K562 (cell line): ENCODE data around the gene HPGDS. TPM values are rescaled to one million over a fixed set of nuclear protein-coding genes. Genes with fewer than 3 reads are reported as not detected.
A peak's percentile ranks its signal among the peaks of the same experiment; 100 is the strongest.
"Not testable (repeated sequence)": the region's sequence is repeated elsewhere in the genome, so short reads cannot be mapped to it uniquely, and the experiment has no call there.

Experiments
- ATAC-seq: fragments of 200-7000 bp; cut with Tn5 transposase; 3 replicates; pipeline ENCODE4 v1.9.1; 2020; ENCODE audit warnings: moderate library complexity
- BruUV-seq: library from RNA; stranded (reverse); fragments of 400-500 nt; replicated peaks from 2 replicates; lab custom pipeline; 2021; lab: Mats Ljungman, UMichigan
- CTCF ChIA-PET: fragments of 300-600 bp; formaldehyde crosslinking; extraction: SDS; loops from one replicate; lab custom pipeline; 2021; ENCODE audit warnings: low intra/inter-chr PET ratio; lab: Yijun Ruan, JAX
- POLR2A ChIA-PET: fragments of 300-600, 350-650 bp; sonication (Branson Sonifier 250); formaldehyde crosslinking; extraction: SDS; loops from one replicate; lab custom pipeline; 2021; ENCODE audit warnings: antibody characterized with exemption, inconsistent platforms; lab: Yijun Ruan, JAX
- DNase-seq, 4 experiments: peaks; one replicate each; pipeline versions ENCODE4 v3.0.0 to v3.0.0-alpha.2; 2011 to 2018; ENCODE audit warnings: low spot score in 3 of 4, mixed read lengths in 3 of 4; ENCODE audit errors: extremely low read depth in 1 of 4
- FAIRE-seq: peaks from 2 replicates; lab custom pipeline; 2011; peaks lifted over from hg19 to GRCh38; lab: Jason Lieb, UNC
- H2AFZ ChIP-seq: 2 replicates; pipeline ENCODE4 v1.6.0; 2011; ENCODE audit warnings: low read depth, low read length, control low read depth, inconsistent platforms
- H3K27ac ChIP-seq: fragments of 200-600 bp; 3 replicates; pipeline ENCODE4 v1.8.0; 2011; ENCODE audit warnings: low read depth, mild to moderate bottlenecking, control low read depth, inconsistent platforms, low read length, moderate library complexity, mixed read lengths; ENCODE audit errors: extremely low read depth
- H3K27me3 ChIP-seq, 2 experiments: fragments of 300-600 bp in 1 of 2; 2 replicates in 1 of 2; 3 replicates in 1 of 2; pipeline versions ENCODE4 v1.6.0 to v1.8.0; 2011; ENCODE audit warnings: inconsistent platforms in 2 of 2, low read length in 2 of 2, mild to moderate bottlenecking in 1 of 2, mixed read lengths in 1 of 2, moderate library complexity in 1 of 2; ENCODE audit not compliant: control insufficient read depth in 2 of 2, insufficient read depth in 2 of 2
- H3K36me3 ChIP-seq: fragments of 300-600 bp; 3 replicates; pipeline ENCODE4 v1.8.0; 2011; ENCODE audit warnings: mild to moderate bottlenecking, low read length, inconsistent platforms; ENCODE audit not compliant: control insufficient read depth, insufficient read depth
- H3K4me1 ChIP-seq, 2 experiments: fragments of 200-600 bp in 1 of 2; replicated peaks in 1 of 2; 2 replicates in 1 of 2; 3 replicates in 1 of 2; pipeline versions ENCODE4 v1.5.1 to v1.8.0; 2011; ENCODE audit warnings: inconsistent platforms in 2 of 2, low read length in 2 of 2, mild to moderate bottlenecking in 1 of 2, mixed read lengths in 1 of 2, moderate library complexity in 1 of 2; ENCODE audit not compliant: control insufficient read depth in 2 of 2, insufficient read depth in 2 of 2
- H3K4me2 ChIP-seq: 2 replicates; pipeline ENCODE4 v1.6.1; 2011; ENCODE audit warnings: low read length, control low read depth, inconsistent platforms, mixed read lengths; ENCODE audit not compliant: insufficient read depth
- H3K4me3 ChIP-seq: fragments of 200-600 bp; sonication (generic), shearing (Covaris generic); 2 replicates; pipeline ENCODE4 v1.5.1; 2016; ENCODE audit warnings: control low read depth, inconsistent platforms
- H3K79me2 ChIP-seq: fragments of 200-600 bp; 3 replicates; pipeline ENCODE4 v1.8.0; 2011; ENCODE audit warnings: low read length, inconsistent platforms; ENCODE audit not compliant: control insufficient read depth, insufficient read depth
- H3K9ac ChIP-seq, 2 experiments: 2 replicates each; pipeline versions ENCODE4 v1.6.0 to v1.6.1; 2011; ENCODE audit warnings: low read depth in 2 of 2, low read length in 2 of 2, control low read depth in 1 of 2, inconsistent platforms in 1 of 2, mild to moderate bottlenecking in 1 of 2, mixed read lengths in 1 of 2; ENCODE audit not compliant: insufficient read depth in 1 of 2
- H3K9me1 ChIP-seq: one replicate; pipeline ENCODE4 v1.6.0; 2011; ENCODE audit warnings: inconsistent platforms, mild to moderate bottlenecking, low read length, moderate library complexity; ENCODE audit not compliant: control insufficient read depth, insufficient read depth
- H3K9me3 ChIP-seq: replicated peaks from 2 replicates; pipeline ENCODE4 v1.5.1; 2011; ENCODE audit warnings: low read depth, low read length, inconsistent platforms; ENCODE audit not compliant: control insufficient read depth, insufficient read depth
- H4K20me1 ChIP-seq: replicated peaks from 2 replicates; pipeline ENCODE4 v1.6.1; 2011; ENCODE audit warnings: low read length, inconsistent platforms, mixed read lengths; ENCODE audit not compliant: control insufficient read depth, insufficient read depth
- BRF1 ChIP-seq: IDR thresholded peaks from 3 replicates; pipeline ENCODE4 v1.6.1; 2011; ENCODE audit warnings: borderline replicate concordance, mild to moderate bottlenecking; ENCODE audit not compliant: insufficient read length; ENCODE audit errors: extremely low read depth
- CHD1 ChIP-seq: fragments of 200-600 bp; sonication (generic); IDR thresholded peaks from one replicate; pipeline ENCODE4 v1.6.1; 2012; ENCODE audit warnings: mild to moderate bottlenecking, moderate library complexity, low read length, inconsistent platforms
- ESRRA ChIP-seq: fragments of 450-650 bp; IDR thresholded peaks from 2 replicates; pipeline ENCODE4 v1.6.1; 2014; ENCODE audit warnings: low read depth, mild to moderate bottlenecking, moderate library complexity, borderline replicate concordance
- FOXJ2 ChIP-seq: fragments of 200-800 bp; sonication (Bioruptor generic); IDR thresholded peaks from 2 replicates; pipeline ENCODE4 v1.6.1; 2016; ENCODE audit warnings: missing genetic modification characterization, missing compliant biosample characterization
- NCOA1 ChIP-seq: fragments of 450-650 bp; IDR thresholded peaks from 2 replicates; pipeline ENCODE4 v1.6.1; 2016; ENCODE audit warnings: low read depth
- PBX2 ChIP-seq, 2 experiments: IDR thresholded peaks in 1 of 2; conservative IDR thresholded peaks in 1 of 2; 2 replicates each; pipeline ENCODE4 v1.6.1; 2016; ENCODE audit warnings: low read depth in 2 of 2, mild to moderate bottlenecking in 1 of 2, missing compliant biosample characterization in 1 of 2, missing genetic modification characterization in 1 of 2, moderate library complexity in 1 of 2
- SIX5 ChIP-seq, 2 experiments: IDR thresholded peaks; 2 replicates each; pipeline ENCODE4 v1.6.1; 2011; ENCODE audit warnings: low read length in 2 of 2, borderline replicate concordance in 1 of 2, low read depth in 1 of 2, mild to moderate bottlenecking in 1 of 2, moderate library complexity in 1 of 2; ENCODE audit not compliant: insufficient read depth in 1 of 2
- SNAPC5 ChIP-seq: fragments of 250-450 bp; sonication (Bioruptor Pico); IDR thresholded peaks from 2 replicates; pipeline ENCODE4 v1.8.0; 2021; ENCODE audit warnings: moderate library complexity, mild to moderate bottlenecking, inconsistent platforms
- TEAD4 ChIP-seq, 2 experiments: sonication (generic) in 1 of 2; formaldehyde crosslinking in 1 of 2; IDR thresholded peaks; 2 replicates each; pipeline versions ENCODE4 v1.6.1 to v1.8.0; 2012 to 2022; ENCODE audit warnings: borderline replicate concordance in 1 of 2, inconsistent platforms in 1 of 2, low read length in 1 of 2, mild to moderate bottlenecking in 1 of 2, missing genetic modification reagents in 1 of 2
- ZNF146 ChIP-seq: IDR thresholded peaks from one replicate; pipeline ENCODE4 v1.6.1; 2018; ENCODE audit warnings: missing compliant biosample characterization; ENCODE audit not compliant: unreplicated experiment
- ZNF263 ChIP-seq: sonication (generic); formaldehyde crosslinking; IDR thresholded peaks from 2 replicates; pipeline ENCODE4 v1.8.0; 2022; ENCODE audit warnings: mild to moderate bottlenecking, missing genetic modification reagents, borderline replicate concordance
- WGBS: fragments of 100-300 bp; shearing (Covaris generic); methylation state at CpG from one replicate; pipeline ENCODE4 v1.1.6; 2016; ENCODE audit warnings: low coverage, mixed read lengths; ENCODE audit not compliant: insufficient coverage; ENCODE audit errors: missing lambda C conversion rate; 5-methylcytosine and 5-hydroxymethylcytosine counted together
- in situ Hi-C: fragments of 300-500 bp; cut with MboI; formaldehyde crosslinking; loops from 4 replicates; pipeline ENCODE4 v1.15.0; 2018; ENCODE audit warnings: inconsistent platforms, mixed read lengths
- intact Hi-C: fragments of 100-400 bp; cut with micrococcal nuclease; formaldehyde crosslinking; loops from 2 replicates; pipeline ENCODE4 v1.14.2; 2022
- polyA plus RNA-seq, 8 experiments: library from polyadenylated mRNA; depleted of rRNA in 4 of 8; stranded (reverse) in 5 of 8; unstranded in 3 of 8; fragments of >200 nt; fragmentation: Nextera tagmentation in 2 of 8; fragmentation: Illumina TruSeq in 1 of 8; extraction: Ambion mirVana in 2 of 8; extraction: Trizol in 1 of 8; gene quantifications; 2 replicates each; pipeline versions ENCODE4 v1.2.1 to v1.2.3, GENCODE V29; 2011 to 2014; ENCODE audit warnings: inconsistent platforms in 1 of 8, missing spikeins in 1 of 8
- total RNA-seq, 7 experiments: library from RNA; depleted of rRNA in 6 of 7; stranded (reverse); fragments of >200 nt in 6 of 7; fragmentation: Illumina TruSeq in 2 of 7; extraction: Trizol in 2 of 7; gene quantifications; 2 replicates each; pipeline versions ENCODE4 v1.2.1 to v1.2.3, GENCODE V29; 2011 to 2021; ENCODE audit warnings: low replicate concordance in 1 of 7

The HPGDS gene
- total and polyA plus RNA-seq, 9 of the 15 experiments (the other 6 are each of a cell fraction or from before 2014, with no cell fraction given): 0.07 to 0.36 (median 0.14) TPM; not detected in 4

- H4K20me1 ChIP-seq, DNase-seq, CTCF ChIA-PET, POLR2A ChIA-PET, H3K4me2 ChIP-seq, H3K4me3 ChIP-seq, in situ Hi-C loops, H3K27me3 ChIP-seq, H3K79me2 ChIP-seq, H3K27ac ChIP-seq, H3K9ac ChIP-seq, H3K36me3 ChIP-seq, H3K4me1 ChIP-seq, intact Hi-C loops, H2AFZ ChIP-seq, BruUV-seq, FAIRE-seq, H3K9me3 ChIP-seq, ATAC-seq, H3K9me1 ChIP-seq: not testable (repeated sequence)
- peak; percentile 67 for TF ChIP-seq ZNF146 (CRISPR knock-in tag)
These were observed 22.7 kb downstream of the HPGDS start for GRCh38 chr4:94319927-94320326.

GRCh38 chr4:94307231-94307871, 35.3 kb downstream of the HPGDS start:
- POLR2A ChIA-PET: no interaction called here
- Histone ChIP-seq H3K36me3 (no peaks in the 10 kb centered on the region), H3K27ac (no peak overlapping the region), H3K4me3 (no peak overlapping the region), H3K9me3 (no peaks in the 10 kb centered on the region), H3K4me2 (no peak overlapping the region), H3K9ac (no peak overlapping the region), H3K4me1 (peaks cover 0 to 13% of the 10 kb centered on the region in 2 experiments; a peak in 2 of 5 replicates), H3K9me1 (no peaks in the 10 kb centered on the region), H2AFZ (no peak overlapping the region), H3K27me3 (no peaks in the 10 kb centered on the region), H3K79me2 (no peaks in the 10 kb centered on the region), H4K20me1 (no peaks in the 10 kb centered on the region)
- WGBS: 28% methylated on average over 4 of the region's 4 CpGs
- FAIRE-seq: no peak
- CTCF ChIA-PET: interaction anchor here (0.6 kb wide), 1 partner anchor 70 kb away, joined by 3 read pairs; no protein-coding TSS in a partner anchor
- peak in 1 of 4 experiments; percentile 11 for DNase-seq
- intact Hi-C loops: no loop called here
- peak; percentile 48; the same call in 1 of the 3 replicates for ATAC-seq
- BruUV-seq: no TSS peak
- in situ Hi-C loops: loop anchor here (10.0 kb wide), 1 partner anchor 287 kb away; no protein-coding TSS in a partner anchor
- TF ChIP-seq FOXJ2 (tag) (0 out of 2 replicates have a peak, but pooled peaks have one; percentile 26), ZNF263 (CRISPR knock-in tag) (no peak), ESRRA (no peak), CHD1 (no peak), SIX5 (IDR thresholded peaks at IDR 0.05; ENCODE audit: borderline replicate concordance in 1 of 2, insufficient read depth in 1 of 2, low read depth in 1 of 2, low read length in 2 of 2) (no peak), TEAD4 (IDR thresholded peaks at IDR 0.05; ENCODE audit: low read length) (peak; percentile 56; the same call in 1 of the 2 replicates), TEAD4 (CRISPR knock-in tag; IDR thresholded peaks at IDR 0.05; ENCODE audit: borderline replicate concordance) (no peak), BRF1 (no peak), NCOA1 (no peak), SNAPC5 (CRISPR knock-in tag) (no peak), PBX2 (CRISPR knock-in tag; IDR thresholded peaks at IDR 0.05; ENCODE audit: low read depth) (peak; percentile 58; the same call in 1 of the 2 replicates), PBX2 (tag; conservative IDR thresholded peaks at IDR 0.05; ENCODE audit: low read depth) (peak; percentile 55)
